Neural progenitor cell (in vitro differentiated cells): ENCODE results near the gene ZFAND3.

ENCODE experiments used
- EZH2 ChIP-seq: fragments of 200-600 bp; sonication (generic); IDR thresholded peaks from 2 replicates; pipeline ENCODE4 v1.6.1; 2017; ENCODE audit warnings: antibody characterized with exemption, mild to moderate bottlenecking, moderate library complexity
- EZH2phosphoT487 ChIP-seq: fragments of 200-600 bp; sonication (generic); IDR thresholded peaks from 2 replicates; pipeline ENCODE4 v1.6.1; 2017; ENCODE audit warnings: antibody characterized with exemption
- TF ChIP-seq, protein P1 (sequence below): fragments of 200-600 bp; sonication (generic); IDR thresholded peaks from 2 replicates; pipeline ENCODE4 v1.5.1; 2017; ENCODE audit warnings: antibody characterized with exemption, mild to moderate bottlenecking

DNA sequence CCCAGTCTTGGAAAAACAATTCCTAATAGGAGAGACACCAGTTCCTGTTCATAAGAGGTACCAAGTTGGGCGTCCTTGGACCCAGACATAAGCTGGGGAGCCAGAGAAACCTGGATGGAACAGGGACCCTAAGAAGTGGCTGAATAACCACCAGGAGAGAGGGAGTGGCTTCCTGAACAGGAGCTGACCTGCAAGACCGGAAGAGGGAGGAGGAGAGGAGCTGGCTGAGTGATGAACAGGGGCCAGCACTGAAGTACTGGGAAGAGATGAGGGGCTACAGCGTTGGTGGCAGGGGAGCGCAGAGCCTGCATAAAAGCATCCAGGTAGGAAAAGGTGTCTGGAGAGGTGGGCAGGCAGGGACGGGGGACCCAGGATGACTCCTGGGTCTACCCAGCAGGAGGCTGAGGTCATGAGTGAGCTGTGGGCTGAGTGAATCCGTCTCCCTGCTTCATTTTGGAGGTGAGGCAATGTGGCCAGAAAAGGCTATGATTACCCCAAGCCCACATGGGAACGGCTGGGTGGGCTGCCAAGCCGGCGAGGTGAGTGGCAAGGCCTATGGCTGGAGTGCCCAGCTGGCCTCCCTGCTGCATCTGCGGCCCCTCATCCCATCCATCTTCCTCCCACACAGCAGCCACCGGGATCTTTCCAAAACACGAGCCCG, 34.4 kb upstream of the ZFAND3 start:
- TF ChIP-seq, protein P1, sequence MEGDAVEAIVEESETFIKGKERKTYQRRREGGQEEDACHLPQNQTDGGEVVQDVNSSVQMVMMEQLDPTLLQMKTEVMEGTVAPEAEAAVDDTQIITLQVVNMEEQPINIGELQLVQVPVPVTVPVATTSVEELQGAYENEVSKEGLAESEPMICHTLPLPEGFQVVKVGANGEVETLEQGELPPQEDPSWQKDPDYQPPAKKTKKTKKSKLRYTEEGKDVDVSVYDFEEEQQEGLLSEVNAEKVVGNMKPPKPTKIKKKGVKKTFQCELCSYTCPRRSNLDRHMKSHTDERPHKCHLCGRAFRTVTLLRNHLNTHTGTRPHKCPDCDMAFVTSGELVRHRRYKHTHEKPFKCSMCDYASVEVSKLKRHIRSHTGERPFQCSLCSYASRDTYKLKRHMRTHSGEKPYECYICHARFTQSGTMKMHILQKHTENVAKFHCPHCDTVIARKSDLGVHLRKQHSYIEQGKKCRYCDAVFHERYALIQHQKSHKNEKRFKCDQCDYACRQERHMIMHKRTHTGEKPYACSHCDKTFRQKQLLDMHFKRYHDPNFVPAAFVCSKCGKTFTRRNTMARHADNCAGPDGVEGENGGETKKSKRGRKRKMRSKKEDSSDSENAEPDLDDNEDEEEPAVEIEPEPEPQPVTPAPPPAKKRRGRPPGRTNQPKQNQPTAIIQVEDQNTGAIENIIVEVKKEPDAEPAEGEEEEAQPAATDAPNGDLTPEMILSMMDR = no peak
- TF ChIP-seq EZH2phosphoT487 = no peak
- no peak for TF ChIP-seq EZH2
